Measurements from ENCODE around the gene ESRRG. TPM values are rescaled to one million over a fixed set of nuclear protein-coding genes. Genes with fewer than 3 reads are reported as not detected.

Gene ESRRG
- total and polyA plus RNA-seq, 7 donors, result under 0.01 to 0.71 (median 0.33) TPM

DNA sequence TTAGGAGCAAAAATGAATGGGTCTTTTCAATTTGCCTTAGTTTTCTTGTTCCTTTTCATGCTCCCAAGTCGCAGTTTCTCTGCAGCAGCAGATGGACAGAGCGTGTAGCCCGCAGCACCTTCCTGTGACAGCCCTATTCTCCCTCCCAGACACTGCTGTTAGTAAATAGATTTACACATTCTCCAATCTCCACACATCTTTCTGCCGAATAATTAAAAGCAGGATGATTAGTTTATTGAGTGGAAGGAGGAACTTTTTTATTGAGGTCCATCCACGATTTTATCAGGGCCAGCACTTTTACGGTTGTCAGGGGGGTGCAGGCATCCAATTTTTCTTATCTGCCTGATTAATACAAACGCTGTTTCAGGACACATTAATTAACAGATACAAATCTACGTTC lies 201.8 kb downstream of the ESRRG start:
- H3K4me3 ChIP-seq, result no peak overlapping the region
- H3K27ac ChIP-seq, result no peak overlapping the region
- no peaks in the 10 kb centered on the region for H3K27me3 ChIP-seq
- DNase-seq, result no peak
- intact Hi-C loops (cut with DNase I), result no loop called here
- H3K4me1 ChIP-seq, result no peaks in the 10 kb centered on the region
- 77 to 78% methylated on average over 8 of the region's 8 CpGs for WGBS, 2 donors
- H3K36me3 ChIP-seq, result no peaks in the 10 kb centered on the region
- TF ChIP-seq POLR2AphosphoS5 (IDR thresholded peaks at IDR 0.05), result no peak
- no peak for TF ChIP-seq POLR2A (IDR thresholded peaks at IDR 0.05)
- TF ChIP-seq, protein P1, sequence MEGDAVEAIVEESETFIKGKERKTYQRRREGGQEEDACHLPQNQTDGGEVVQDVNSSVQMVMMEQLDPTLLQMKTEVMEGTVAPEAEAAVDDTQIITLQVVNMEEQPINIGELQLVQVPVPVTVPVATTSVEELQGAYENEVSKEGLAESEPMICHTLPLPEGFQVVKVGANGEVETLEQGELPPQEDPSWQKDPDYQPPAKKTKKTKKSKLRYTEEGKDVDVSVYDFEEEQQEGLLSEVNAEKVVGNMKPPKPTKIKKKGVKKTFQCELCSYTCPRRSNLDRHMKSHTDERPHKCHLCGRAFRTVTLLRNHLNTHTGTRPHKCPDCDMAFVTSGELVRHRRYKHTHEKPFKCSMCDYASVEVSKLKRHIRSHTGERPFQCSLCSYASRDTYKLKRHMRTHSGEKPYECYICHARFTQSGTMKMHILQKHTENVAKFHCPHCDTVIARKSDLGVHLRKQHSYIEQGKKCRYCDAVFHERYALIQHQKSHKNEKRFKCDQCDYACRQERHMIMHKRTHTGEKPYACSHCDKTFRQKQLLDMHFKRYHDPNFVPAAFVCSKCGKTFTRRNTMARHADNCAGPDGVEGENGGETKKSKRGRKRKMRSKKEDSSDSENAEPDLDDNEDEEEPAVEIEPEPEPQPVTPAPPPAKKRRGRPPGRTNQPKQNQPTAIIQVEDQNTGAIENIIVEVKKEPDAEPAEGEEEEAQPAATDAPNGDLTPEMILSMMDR (IDR thresholded peaks at IDR 0.05), result no peak
- no peak for TF ChIP-seq EP300 (IDR thresholded peaks at IDR 0.05)
- H3K9me3 ChIP-seq, result no peaks in the 10 kb centered on the region

GRCh38 chr1:216518844-216519627 lies 204.2 kb downstream of the ESRRG start:
- H3K27ac ChIP-seq, result no peak overlapping the region
- intact Hi-C loops (cut with DNase I), result no loop called here
- H3K4me1 ChIP-seq, result no peaks in the 10 kb centered on the region
- H3K27me3 ChIP-seq, result no peaks in the 10 kb centered on the region
- 80 to 92% methylated on average over 8 of the region's 8 CpGs for WGBS, 2 donors
- no peaks in the 10 kb centered on the region for H3K9me3 ChIP-seq
- H3K4me3 ChIP-seq, result no peak overlapping the region
- TF ChIP-seq POLR2AphosphoS5 (IDR thresholded peaks at IDR 0.05), result no peak
- TF ChIP-seq, protein P1 (IDR thresholded peaks at IDR 0.05), result no peak
- TF ChIP-seq POLR2A (IDR thresholded peaks at IDR 0.05), result no peak
- no peak for TF ChIP-seq EP300 (IDR thresholded peaks at IDR 0.05)
- no peak for DNase-seq
- no peaks in the 10 kb centered on the region for H3K36me3 ChIP-seq

GRCh38 chr1:216502528-216503162 lies 220.6 kb downstream of the ESRRG start:
- intact Hi-C loops (cut with DNase I), result no loop called here
- H3K4me1 ChIP-seq, result no peaks in the 10 kb centered on the region
- H3K27ac ChIP-seq, result no peak overlapping the region
- TF ChIP-seq, protein P1 (IDR thresholded peaks at IDR 0.05), result no peak
- TF ChIP-seq POLR2A (IDR thresholded peaks at IDR 0.05), result no peak
- no peak for TF ChIP-seq EP300 (IDR thresholded peaks at IDR 0.05)
- TF ChIP-seq POLR2AphosphoS5 (IDR thresholded peaks at IDR 0.05), result no peak
- no peak for DNase-seq
- WGBS, 2 donors, result 62 to 75% methylated on average over 7 of the region's 7 CpGs
- H3K27me3 ChIP-seq, result no peaks in the 10 kb centered on the region
- no peaks in the 10 kb centered on the region for H3K36me3 ChIP-seq
- no peaks in the 10 kb centered on the region for H3K9me3 ChIP-seq
- no peak overlapping the region for H3K4me3 ChIP-seq

DNA sequence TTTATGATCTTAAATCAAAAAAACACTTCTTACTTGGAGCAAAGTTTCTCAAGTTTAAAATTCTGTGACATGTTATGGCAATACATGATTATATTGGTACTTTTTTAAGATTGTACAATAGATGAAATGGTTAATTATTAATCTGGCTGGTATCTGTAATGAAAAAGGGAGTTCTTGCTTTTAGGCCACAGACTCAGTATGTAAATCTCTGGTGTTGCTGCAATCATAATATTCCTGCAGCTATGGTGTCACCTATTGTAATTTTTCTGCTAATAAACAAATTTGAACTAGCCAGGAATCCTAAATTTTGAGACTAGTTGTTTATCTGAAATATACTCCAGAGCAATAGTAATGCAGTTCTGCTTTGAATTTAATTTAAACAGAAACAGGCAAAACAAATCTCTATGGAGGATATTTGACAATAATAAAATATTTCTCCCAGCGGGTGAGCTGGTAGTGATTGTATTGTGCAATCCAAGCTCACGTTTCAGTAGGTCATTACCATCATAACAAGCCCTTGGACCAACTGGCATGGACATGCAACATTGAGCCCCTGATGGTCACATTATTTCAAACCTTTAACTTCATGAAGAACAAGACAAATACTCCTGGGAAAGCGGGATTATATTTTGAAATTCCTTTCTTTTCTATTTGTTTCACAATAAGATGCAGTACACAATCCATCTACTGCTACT lies 222.8 kb downstream of the ESRRG start:
- TF ChIP-seq, protein P1 (IDR thresholded peaks at IDR 0.05), result no peak
- TF ChIP-seq POLR2AphosphoS5 (IDR thresholded peaks at IDR 0.05), result no peak
- TF ChIP-seq POLR2A (IDR thresholded peaks at IDR 0.05), result no peak
- TF ChIP-seq EP300 (IDR thresholded peaks at IDR 0.05), result no peak
- WGBS, 2 donors, result 44 to 76% methylated on average over 3 of the region's 3 CpGs

More for the DNA sequence above, 222.8 kb downstream of the ESRRG start:
- H3K36me3 ChIP-seq, result no peaks in the 10 kb centered on the region
- H3K4me3 ChIP-seq, result no peak overlapping the region
- no peaks in the 10 kb centered on the region for H3K4me1 ChIP-seq
- DNase-seq, result no peak
- no peaks in the 10 kb centered on the region for H3K27me3 ChIP-seq
- no peak overlapping the region for H3K27ac ChIP-seq
- intact Hi-C loops (cut with DNase I), result no loop called here
- H3K9me3 ChIP-seq, result no peaks in the 10 kb centered on the region
